ENCODE measurements around the gene NMNAT1.

- no peak for TF ChIP-seq CTCF (conservative IDR thresholded peaks at IDR 0.05 in 1 of 2, IDR thresholded peaks at IDR 0.05 in 1 of 2; ENCODE audit: low read depth in 1 of 2, low read length in 2 of 2)
- TF ChIP-seq EZH2 (IDR thresholded peaks at IDR 0.05; ENCODE audit: low read length, missing control alignments), result no peak
Observed at GRCh38 chr1:10027027-10027426, 83.8 kb downstream of the NMNAT1 start.

Data from fibroblast of lung (primary cell).